ENCODE data around the gene FAM174B. TPM values are rescaled to one million over a fixed set of nuclear protein-coding genes. Genes with fewer than 3 reads are reported as not detected.

The FAM174B gene
- 3.5 TPM for polyA plus RNA-seq (2013)

- CTCF ChIA-PET, result interaction anchor here (1.4 to 1.6 kb wide), 3 partner anchors 12 to 134 kb away, joined by 4 to 5 read pairs (median 4); no protein-coding TSS in a partner anchor
- peaks cover 0 to 5% (median 0%) of the 10 kb centered on the region in 5 experiments for H3K9me3 ChIP-seq (ENCODE audit: control extremely low read depth in 1 of 5, control insufficient read depth in 4 of 5, insufficient read depth in 2 of 5, low read depth in 1 of 5, low read length in 4 of 5)
- 0% methylated on average over 70 of the region's 100 CpGs for WGBS (ENCODE audit: insufficient coverage)
- H3K36me3 ChIP-seq (ENCODE audit: control insufficient read depth in 4 of 4, insufficient read depth in 4 of 4, low read length in 3 of 4), result no peaks in the 10 kb centered on the region
- H3K27ac ChIP-seq (ENCODE audit: insufficient read depth in 1 of 2, low read depth in 1 of 2, low read length in 2 of 2, poor library complexity in 1 of 2, severe bottlenecking in 2 of 2), result no peak within 1 kb of the TSS
- peaks cover 0 to 13% (median 3%) of the 10 kb centered on the region in 5 experiments for H3K27me3 ChIP-seq (replicated peaks in 2 of 5; ENCODE audit: control insufficient read depth in 4 of 5, insufficient read depth in 5 of 5, low read length in 4 of 5)
- POLR2A ChIA-PET, result no interaction called here
- peaks cover 3 to 24% (median 15%) of the 10 kb centered on the region in 4 experiments for H3K4me1 ChIP-seq (ENCODE audit: control extremely low read depth in 1 of 4, control insufficient read depth in 4 of 4, insufficient read depth in 4 of 4, low read length in 3 of 4)
- peak; percentile 64 to 88 (median 80) for DNase-seq
- peak within 1 kb of the TSS; percentile 43 to 76 (median 61) for H3K4me3 ChIP-seq (ENCODE audit: control insufficient read depth in 1 of 7, extremely low read depth in 1 of 7, insufficient read depth in 4 of 7, low read depth in 2 of 7, low read length in 6 of 7)
Measured at GRCh38 chr15:92655178-92655995, at the start of gene FAM174B. Gene FAM174B (minus strand): TSS chr15:92655775.

- no peaks in the 10 kb centered on the region for H3K36me3 ChIP-seq (ENCODE audit: control insufficient read depth in 4 of 4, insufficient read depth in 4 of 4, low read length in 3 of 4)
- peaks cover 0 to 4% (median 0%) of the 10 kb centered on the region in 4 experiments for H3K4me1 ChIP-seq (ENCODE audit: control extremely low read depth in 1 of 4, control insufficient read depth in 4 of 4, insufficient read depth in 4 of 4, low read length in 3 of 4)
- no peak overlapping the region for H3K27ac ChIP-seq (ENCODE audit: insufficient read depth in 1 of 2, low read depth in 1 of 2, low read length in 2 of 2, poor library complexity in 1 of 2, severe bottlenecking in 2 of 2)
- POLR2A ChIA-PET, result no interaction called here
- DNase-seq, result no peak
- H3K4me3 ChIP-seq (ENCODE audit: control insufficient read depth in 1 of 7, extremely low read depth in 1 of 7, insufficient read depth in 4 of 7, low read depth in 2 of 7, low read length in 6 of 7), result no peak overlapping the region
- no CpG with 5 or more reads among the region's 5 CpGs for WGBS (ENCODE audit: insufficient coverage)
- CTCF ChIA-PET, result no interaction called here
- H3K27me3 ChIP-seq (replicated peaks in 2 of 5; ENCODE audit: control insufficient read depth in 4 of 5, insufficient read depth in 5 of 5, low read length in 4 of 5), result peaks cover 0 to 2% (median 0%) of the 10 kb centered on the region in 5 experiments
- peaks cover 0 to 10% (median 3%) of the 10 kb centered on the region in 5 experiments for H3K9me3 ChIP-seq (ENCODE audit: control extremely low read depth in 1 of 5, control insufficient read depth in 4 of 5, insufficient read depth in 2 of 5, low read depth in 1 of 5, low read length in 4 of 5)
Measured at GRCh38 chr15:92696096-92696495, 40.5 kb upstream of the FAM174B start.

GRCh38 chr15:92693691-92694331 lies 38.2 kb upstream of the FAM174B start:
- H3K9me3 ChIP-seq (ENCODE audit: control extremely low read depth in 1 of 5, control insufficient read depth in 4 of 5, insufficient read depth in 2 of 5, low read depth in 1 of 5, low read length in 4 of 5), result peaks cover 0 to 13% (median 1%) of the 10 kb centered on the region in 5 experiments
- no peaks in the 10 kb centered on the region for H3K36me3 ChIP-seq (ENCODE audit: control insufficient read depth in 4 of 4, insufficient read depth in 4 of 4, low read length in 3 of 4)
- WGBS (ENCODE audit: insufficient coverage), result no CpG with 5 or more reads among the region's 5 CpGs
- no peak overlapping the region for H3K27ac ChIP-seq (ENCODE audit: insufficient read depth in 1 of 2, low read depth in 1 of 2, low read length in 2 of 2, poor library complexity in 1 of 2, severe bottlenecking in 2 of 2)
- H3K4me3 ChIP-seq (ENCODE audit: control insufficient read depth in 1 of 7, extremely low read depth in 1 of 7, insufficient read depth in 4 of 7, low read depth in 2 of 7, low read length in 6 of 7), result no peak overlapping the region
- peaks cover 0 to 4% (median 0%) of the 10 kb centered on the region in 4 experiments for H3K4me1 ChIP-seq (ENCODE audit: control extremely low read depth in 1 of 4, control insufficient read depth in 4 of 4, insufficient read depth in 4 of 4, low read length in 3 of 4)
- POLR2A ChIA-PET, result no interaction called here
- CTCF ChIA-PET, result no interaction called here
- peak; percentile 46 to 50 (median 47) for DNase-seq
- peaks cover 0 to 2% (median 0%) of the 10 kb centered on the region in 5 experiments for H3K27me3 ChIP-seq (replicated peaks in 2 of 5; ENCODE audit: control insufficient read depth in 4 of 5, insufficient read depth in 5 of 5, low read length in 4 of 5)

- no peak overlapping the region for H3K4me3 ChIP-seq (ENCODE audit: control insufficient read depth in 1 of 7, extremely low read depth in 1 of 7, insufficient read depth in 4 of 7, low read depth in 2 of 7, low read length in 6 of 7)
- H3K9me3 ChIP-seq (ENCODE audit: control extremely low read depth in 1 of 5, control insufficient read depth in 4 of 5, insufficient read depth in 2 of 5, low read depth in 1 of 5, low read length in 4 of 5), result peaks cover 0 to 14% (median 3%) of the 10 kb centered on the region in 5 experiments
- DNase-seq, result no peak
- ChIA-PET POLR2A (interaction anchor here (0.7 kb wide), 1 partner anchor 126 kb away, joined by 3 read pairs; no protein-coding TSS in a partner anchor), CTCF (no interaction called here)
- H3K4me1 ChIP-seq (ENCODE audit: control extremely low read depth in 1 of 4, control insufficient read depth in 4 of 4, insufficient read depth in 4 of 4, low read length in 3 of 4), result peaks cover 0 to 4% (median 0%) of the 10 kb centered on the region in 4 experiments
- 100% methylated on average over 1 of the region's 3 CpGs for WGBS (ENCODE audit: insufficient coverage)
- H3K36me3 ChIP-seq (ENCODE audit: control insufficient read depth in 4 of 4, insufficient read depth in 4 of 4, low read length in 3 of 4), result no peaks in the 10 kb centered on the region
- no peak overlapping the region for H3K27ac ChIP-seq (ENCODE audit: insufficient read depth in 1 of 2, low read depth in 1 of 2, low read length in 2 of 2, poor library complexity in 1 of 2, severe bottlenecking in 2 of 2)
- no peaks in the 10 kb centered on the region for H3K27me3 ChIP-seq (replicated peaks in 2 of 5; ENCODE audit: control insufficient read depth in 4 of 5, insufficient read depth in 5 of 5, low read length in 4 of 5)
Measured at GRCh38 chr15:92690395-92690794, 34.8 kb upstream of the FAM174B start.

GRCh38 chr15:92687746-92688145 lies 32.2 kb upstream of the FAM174B start:
- Histone ChIP-seq H3K36me3 (ENCODE audit: control insufficient read depth in 4 of 4, insufficient read depth in 4 of 4, low read length in 3 of 4) (no peaks in the 10 kb centered on the region), H3K4me3 (ENCODE audit: control insufficient read depth in 1 of 7, extremely low read depth in 1 of 7, insufficient read depth in 4 of 7, low read depth in 2 of 7, low read length in 6 of 7) (no peak overlapping the region), H3K27ac (ENCODE audit: insufficient read depth in 1 of 2, low read depth in 1 of 2, low read length in 2 of 2, poor library complexity in 1 of 2, severe bottlenecking in 2 of 2) (no peak overlapping the region), H3K27me3 (replicated peaks in 2 of 5; ENCODE audit: control insufficient read depth in 4 of 5, insufficient read depth in 5 of 5, low read length in 4 of 5) (no peaks in the 10 kb centered on the region), H3K9me3 (ENCODE audit: control extremely low read depth in 1 of 5, control insufficient read depth in 4 of 5, insufficient read depth in 2 of 5, low read depth in 1 of 5, low read length in 4 of 5) (peaks cover 0 to 14% (median 3%) of the 10 kb centered on the region in 5 experiments), H3K4me1 (ENCODE audit: control extremely low read depth in 1 of 4, control insufficient read depth in 4 of 4, insufficient read depth in 4 of 4, low read length in 3 of 4) (no peaks in the 10 kb centered on the region)
- DNase-seq, result no peak
- WGBS (ENCODE audit: insufficient coverage), result no CpG with 5 or more reads among the region's 1 CpG
- CTCF ChIA-PET, result no interaction called here
- POLR2A ChIA-PET, result no interaction called here

- H3K4me3 ChIP-seq (ENCODE audit: control insufficient read depth in 1 of 7, extremely low read depth in 1 of 7, insufficient read depth in 4 of 7, low read depth in 2 of 7, low read length in 6 of 7), result no peak overlapping the region
- no peaks in the 10 kb centered on the region for H3K36me3 ChIP-seq (ENCODE audit: control insufficient read depth in 4 of 4, insufficient read depth in 4 of 4, low read length in 3 of 4)
- H3K4me1 ChIP-seq (ENCODE audit: control extremely low read depth in 1 of 4, control insufficient read depth in 4 of 4, insufficient read depth in 4 of 4, low read length in 3 of 4), result no peaks in the 10 kb centered on the region
- no peak overlapping the region for H3K27ac ChIP-seq (ENCODE audit: insufficient read depth in 1 of 2, low read depth in 1 of 2, low read length in 2 of 2, poor library complexity in 1 of 2, severe bottlenecking in 2 of 2)
- 100% methylated on average over 2 of the region's 4 CpGs for WGBS (ENCODE audit: insufficient coverage)
- no peak for DNase-seq
- POLR2A ChIA-PET, result no interaction called here
- peaks cover 0 to 14% (median 3%) of the 10 kb centered on the region in 5 experiments for H3K9me3 ChIP-seq (ENCODE audit: control extremely low read depth in 1 of 5, control insufficient read depth in 4 of 5, insufficient read depth in 2 of 5, low read depth in 1 of 5, low read length in 4 of 5)
- CTCF ChIA-PET, result no interaction called here
- H3K27me3 ChIP-seq (replicated peaks in 2 of 5; ENCODE audit: control insufficient read depth in 4 of 5, insufficient read depth in 5 of 5, low read length in 4 of 5), result no peaks in the 10 kb centered on the region
Measured at GRCh38 chr15:92687195-92687602, 31.6 kb upstream of the FAM174B start.

- Histone ChIP-seq H3K4me1 (ENCODE audit: control extremely low read depth in 1 of 4, control insufficient read depth in 4 of 4, insufficient read depth in 4 of 4, low read length in 3 of 4) (no peaks in the 10 kb centered on the region), H3K27ac (ENCODE audit: insufficient read depth in 1 of 2, low read depth in 1 of 2, low read length in 2 of 2, poor library complexity in 1 of 2, severe bottlenecking in 2 of 2) (no peak overlapping the region), H3K4me3 (ENCODE audit: control insufficient read depth in 1 of 7, extremely low read depth in 1 of 7, insufficient read depth in 4 of 7, low read depth in 2 of 7, low read length in 6 of 7) (no peak overlapping the region), H3K9me3 (ENCODE audit: control extremely low read depth in 1 of 5, control insufficient read depth in 4 of 5, insufficient read depth in 2 of 5, low read depth in 1 of 5, low read length in 4 of 5) (peaks cover 0 to 3% (median 0%) of the 10 kb centered on the region in 5 experiments), H3K27me3 (replicated peaks in 2 of 5; ENCODE audit: control insufficient read depth in 4 of 5, insufficient read depth in 5 of 5, low read length in 4 of 5) (no peaks in the 10 kb centered on the region), H3K36me3 (ENCODE audit: control insufficient read depth in 4 of 4, insufficient read depth in 4 of 4, low read length in 3 of 4) (no peaks in the 10 kb centered on the region)
- DNase-seq, result peak in 2 of 3 donors; percentile 19 to 64
- POLR2A ChIA-PET, result no interaction called here
- CTCF ChIA-PET, result no interaction called here
- WGBS (ENCODE audit: insufficient coverage), result 84% methylated on average over 6 of the region's 6 CpGs
Measured at GRCh38 chr15:92683511-92683834, 27.9 kb upstream of the FAM174B start.

All from common myeloid progenitor, CD34-positive (primary cell).